GM19438 (cell line): ENCODE measurements around the gene SUN1.
A peak's percentile ranks its signal among the peaks of the same experiment; 100 is the strongest.
"Not testable (repeated sequence)": the region's sequence is repeated elsewhere in the genome, so short reads cannot be mapped to it uniquely, and the experiment has no call there.

ENCODE experiments used
- ATAC-seq: cut with Tn5 transposase; IDR thresholded peaks from one replicate; pipeline ENCODE4 v1.9.1; 2021; ENCODE audit warnings: low read depth; ENCODE audit not compliant: unreplicated experiment

The SUN1 gene

DNA sequence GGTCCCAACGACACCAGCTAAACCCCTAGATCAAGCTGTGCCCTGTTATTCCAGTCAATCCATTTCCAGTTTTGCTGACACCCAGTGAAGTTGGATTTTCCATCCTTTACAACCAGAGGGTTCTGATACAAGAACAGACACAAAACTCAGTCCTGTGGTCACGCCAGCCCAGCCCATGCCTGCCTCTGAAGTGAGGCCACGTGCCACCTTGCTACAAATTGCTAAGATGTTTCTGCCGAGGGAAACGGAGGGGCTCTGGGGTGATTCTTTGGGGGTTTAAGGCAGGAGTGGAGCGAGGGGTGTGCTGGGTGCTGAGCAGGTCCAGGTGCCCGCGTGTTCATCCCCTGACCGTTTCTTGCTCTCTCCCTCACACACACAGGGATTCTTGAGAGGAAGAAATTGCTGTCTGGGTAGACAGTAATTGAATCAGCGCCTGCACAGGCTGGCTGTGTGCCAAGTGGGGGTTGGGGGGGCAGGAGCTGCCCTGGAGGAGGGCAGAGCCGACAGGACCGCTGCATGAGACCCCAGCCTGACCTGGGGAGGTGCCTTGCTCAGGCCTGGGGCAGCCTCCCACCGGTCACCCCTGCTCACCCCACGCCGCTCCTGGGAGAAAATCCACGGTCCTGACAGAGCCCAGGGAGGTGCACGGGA lies 84.1 kb downstream of the SUN1 start:
- ATAC-seq, result no peak

DNA sequence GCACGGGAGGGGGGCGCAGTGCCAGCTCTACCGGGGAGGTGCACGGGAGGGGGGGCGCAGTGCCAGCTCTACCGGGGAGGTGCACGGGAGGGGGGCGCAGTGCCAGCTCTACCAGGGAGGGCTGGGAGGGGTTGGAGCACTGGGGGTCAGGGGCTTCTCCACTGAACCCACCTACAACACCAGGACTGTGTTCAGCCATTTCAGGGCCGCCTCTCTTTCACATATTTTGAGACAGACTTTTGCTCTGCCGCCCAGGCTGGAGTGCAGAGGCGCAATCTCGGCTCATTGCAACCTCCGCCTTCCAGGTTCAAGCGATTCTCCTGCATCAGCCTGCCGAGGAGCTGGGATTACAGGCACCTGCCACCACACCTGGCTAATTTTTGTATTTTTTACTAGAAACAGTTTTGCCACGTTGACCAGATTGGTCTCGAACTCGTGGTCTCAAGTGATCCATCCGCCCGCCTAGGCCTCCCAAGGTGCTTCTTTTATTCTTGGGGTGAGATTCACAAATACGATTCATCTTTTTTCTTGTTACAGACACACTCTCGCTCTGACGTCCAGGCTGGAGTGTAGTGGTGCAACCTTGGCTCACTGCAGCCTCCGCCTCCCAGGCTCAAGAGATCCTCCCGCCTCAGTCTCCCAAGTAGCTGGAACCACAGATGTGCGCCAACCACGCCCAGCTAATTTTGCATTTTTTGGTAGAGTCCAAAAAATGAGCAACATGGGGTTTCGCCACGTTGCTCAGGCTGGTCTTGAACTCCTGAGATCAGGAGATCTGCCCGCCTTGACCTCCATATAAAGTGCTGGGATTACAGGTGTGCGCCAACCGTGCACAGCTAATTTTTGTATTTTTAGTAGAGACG lies 85.2 kb downstream of the SUN1 start:
- no peak for ATAC-seq

DNA sequence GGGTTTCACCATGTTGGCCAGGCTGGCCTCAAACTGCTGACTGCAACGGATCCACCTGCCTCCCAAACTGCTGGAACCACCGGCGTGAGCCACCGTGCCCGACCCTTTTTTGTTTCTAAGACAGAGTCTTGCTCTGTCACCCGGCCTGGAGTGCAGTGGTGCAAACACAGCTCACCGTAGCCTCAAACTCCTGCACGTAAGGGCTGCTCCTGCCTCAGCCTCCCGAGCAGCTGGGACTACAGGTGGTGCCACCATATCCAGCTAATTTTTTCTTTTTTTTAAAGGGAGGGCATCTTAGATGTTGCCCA lies 85.8 kb downstream of the SUN1 start:
- ATAC-seq, result no peak

DNA sequence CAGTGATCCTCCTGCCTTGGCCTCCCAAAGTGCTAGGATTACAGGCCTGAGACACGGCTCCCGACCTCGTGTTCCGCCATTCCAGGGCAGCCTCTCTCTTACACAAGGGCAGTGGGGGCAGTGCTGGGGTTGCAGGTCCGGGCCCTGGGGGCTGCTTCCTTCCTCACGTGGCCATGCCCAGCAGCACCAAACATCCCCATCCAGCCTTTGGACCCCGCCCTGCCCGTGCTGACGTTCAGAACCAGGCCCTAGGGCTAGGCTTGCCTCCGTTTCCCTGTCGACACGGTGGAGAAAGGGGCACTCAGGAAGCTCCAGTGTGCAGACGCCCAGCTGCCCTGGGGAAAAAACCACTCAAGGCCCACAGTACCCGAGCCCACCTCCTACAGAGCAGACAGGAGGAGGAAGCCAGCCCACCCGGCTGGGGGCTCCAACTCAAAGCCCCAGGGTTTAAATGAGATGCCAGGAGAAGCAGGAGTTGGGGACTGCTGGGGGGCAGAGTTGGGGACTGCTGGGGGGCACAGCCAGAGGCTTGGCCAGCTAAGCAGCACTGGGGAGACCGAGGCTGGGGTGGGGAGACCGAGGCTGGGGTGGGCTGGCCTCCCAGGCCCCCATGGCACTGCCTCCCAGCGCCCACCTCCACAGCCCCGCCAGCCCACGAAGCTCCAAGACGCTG lies 86.3 kb downstream of the SUN1 start:
- ATAC-seq, result no peak

DNA sequence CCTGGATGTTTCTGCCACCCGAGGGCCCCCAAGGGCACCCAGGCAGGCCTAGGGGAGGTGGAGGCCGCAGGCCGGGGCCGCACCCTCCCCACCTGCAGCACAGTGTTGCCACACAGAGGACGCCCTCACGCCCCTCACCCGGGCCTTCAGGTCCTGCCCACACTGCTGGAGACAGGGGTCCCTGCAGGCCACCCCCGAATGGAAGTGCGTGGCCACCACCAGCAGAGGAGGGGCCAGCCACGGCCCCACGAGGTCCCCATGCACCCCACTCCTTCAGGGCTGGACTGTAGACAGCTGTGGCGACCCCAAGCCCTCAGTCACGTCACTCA lies 86.8 kb downstream of the SUN1 start:
- ATAC-seq, result no peak

DNA sequence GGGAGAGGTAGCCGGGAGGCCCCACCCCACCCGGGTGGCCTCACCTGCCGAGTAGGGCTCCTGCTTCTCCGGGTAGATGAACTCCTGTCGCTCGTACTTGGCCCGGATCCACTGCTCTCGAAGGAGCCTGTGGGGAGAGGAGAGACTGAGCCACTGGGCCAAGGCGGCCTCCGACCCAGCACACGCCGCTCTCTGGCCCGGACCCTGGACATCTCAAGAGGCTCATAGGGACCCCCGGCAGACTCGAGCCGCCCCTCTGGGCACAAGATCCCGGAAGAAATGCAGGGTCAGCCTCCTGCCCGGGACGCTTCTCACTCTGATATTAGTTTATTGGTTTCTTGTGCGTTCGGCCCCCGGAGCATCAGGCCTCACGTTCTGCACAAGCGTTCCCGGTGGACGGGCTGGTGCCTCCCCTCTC lies 87.7 kb downstream of the SUN1 start:
- ATAC-seq, result no peak

DNA sequence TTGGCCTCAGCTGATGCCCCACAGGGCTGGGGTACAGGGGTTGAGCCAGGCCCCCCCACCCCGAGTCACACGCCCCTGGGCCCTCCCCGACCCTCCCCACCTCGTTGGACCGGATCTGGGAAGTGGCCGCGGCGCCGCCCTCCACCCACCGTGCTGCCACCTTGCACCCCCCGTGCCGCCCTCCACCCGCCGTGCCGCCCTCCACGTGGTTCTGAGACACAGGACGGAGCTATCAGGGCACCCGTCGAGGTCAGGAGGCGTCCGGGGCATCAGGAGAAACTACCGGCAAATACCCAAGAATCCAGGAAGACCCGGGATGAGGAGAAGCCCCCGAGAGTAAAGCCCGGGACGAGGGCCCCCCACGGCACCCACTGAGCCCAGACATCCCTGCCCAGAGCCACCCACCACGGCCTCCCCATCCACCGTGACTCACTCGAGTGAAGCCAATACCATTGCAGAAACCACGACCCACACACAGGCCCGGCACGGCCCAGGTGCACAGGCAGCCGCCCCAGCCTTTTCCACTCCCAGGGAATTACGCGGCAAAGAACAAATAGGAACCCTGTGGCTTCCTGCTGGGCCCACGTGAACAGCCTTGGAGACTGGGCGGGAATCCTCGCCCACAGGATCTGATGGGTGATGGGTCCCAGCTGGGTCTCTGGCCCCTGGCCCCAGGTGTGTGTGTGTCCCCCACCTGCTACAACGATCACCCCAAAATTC lies 88.2 kb downstream of the SUN1 start:
- no peak for ATAC-seq

DNA sequence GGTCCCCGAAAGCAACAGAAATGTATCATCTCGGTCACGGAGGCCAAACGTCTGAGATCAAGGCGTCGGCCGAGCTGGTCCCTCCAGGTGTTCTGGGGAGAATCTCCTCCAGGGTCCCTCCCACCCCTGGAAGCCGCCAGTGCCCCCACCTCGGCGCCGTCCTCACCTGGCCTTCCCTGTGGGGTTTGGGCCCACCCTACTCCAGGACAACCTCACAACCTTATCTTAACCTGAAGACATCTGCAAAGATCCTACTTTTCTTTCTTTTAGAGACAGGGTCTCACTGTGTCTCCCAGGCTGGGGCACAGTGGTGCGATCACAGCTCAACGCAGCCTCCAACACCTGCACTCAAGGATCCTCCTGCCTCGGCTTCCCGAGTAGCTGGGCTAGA lies 88.8 kb downstream of the SUN1 start:
- ATAC-seq, result no peak

DNA sequence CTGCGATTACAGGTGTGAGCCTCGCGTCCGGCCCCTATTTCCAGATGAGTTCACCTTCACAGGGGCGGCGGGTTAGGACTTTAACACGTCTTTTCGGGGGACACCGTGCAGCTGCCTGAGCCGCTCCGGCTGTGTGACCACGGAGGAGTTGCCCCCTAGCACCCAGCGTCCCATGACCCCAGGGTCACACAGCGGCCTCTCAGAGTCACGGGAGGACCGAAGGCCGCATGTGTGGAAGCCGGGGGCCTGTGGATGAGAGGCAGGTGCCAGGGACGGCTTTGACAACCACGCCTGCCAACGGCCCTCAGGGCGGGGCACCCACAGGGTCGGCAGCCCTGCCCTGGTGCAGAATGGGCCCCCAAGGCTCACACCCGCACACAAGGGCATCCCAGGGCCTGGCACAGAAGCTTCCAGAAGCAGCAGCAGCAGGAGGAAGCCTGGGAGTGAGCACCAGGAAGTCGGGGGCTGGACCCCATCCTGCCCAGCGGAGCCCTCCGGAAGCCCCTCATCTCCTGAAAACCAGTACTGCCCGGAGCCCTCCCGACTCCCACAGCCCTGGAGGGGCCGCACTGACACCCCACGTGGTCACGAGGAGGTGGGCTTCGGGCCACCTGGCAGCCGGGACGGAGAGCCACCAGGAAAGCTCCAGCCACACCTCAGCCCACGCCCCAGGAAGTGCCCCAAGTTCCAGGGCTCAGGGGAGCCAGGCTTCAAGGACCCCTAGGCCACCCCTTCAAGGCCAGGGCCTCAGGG lies 89.5 kb downstream of the SUN1 start:
- no peak for ATAC-seq

DNA sequence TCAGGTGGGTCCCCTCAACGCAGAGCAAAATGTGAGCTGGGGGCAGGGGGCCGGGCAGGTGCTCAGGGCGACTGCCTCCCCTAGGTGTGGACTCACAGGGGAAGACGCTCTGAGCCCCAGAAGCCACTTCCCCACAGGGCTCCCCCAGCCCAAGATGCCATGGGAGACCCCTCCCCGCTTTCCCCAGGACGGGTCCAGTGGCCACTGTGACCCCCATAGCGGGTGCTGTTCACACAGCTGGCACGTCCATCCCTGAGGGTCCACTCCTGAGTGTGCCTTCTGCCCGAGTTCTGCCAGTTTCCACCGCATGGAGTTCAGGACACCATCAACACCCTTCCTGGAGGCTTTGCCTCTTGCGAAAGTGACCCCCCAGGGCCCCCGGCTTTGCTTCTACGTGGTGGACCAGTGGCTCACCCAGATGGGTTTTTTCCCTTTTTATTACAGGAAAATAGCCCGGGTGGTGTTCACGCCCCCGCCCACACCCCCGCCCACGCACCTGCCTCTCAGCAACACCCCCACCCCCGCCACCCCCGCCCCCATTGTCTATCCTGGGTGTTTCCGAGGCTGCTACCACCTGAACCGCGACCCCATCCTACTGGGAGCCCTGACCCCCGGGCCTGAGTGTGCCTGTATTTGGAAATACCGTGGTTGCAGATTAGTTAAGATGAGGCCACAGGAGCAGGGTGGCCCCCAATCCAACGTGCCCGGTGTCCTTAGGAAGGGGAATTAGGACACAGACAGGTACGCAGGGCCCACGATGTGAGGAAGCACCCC lies 90.2 kb downstream of the SUN1 start:
- no peak for ATAC-seq

DNA sequence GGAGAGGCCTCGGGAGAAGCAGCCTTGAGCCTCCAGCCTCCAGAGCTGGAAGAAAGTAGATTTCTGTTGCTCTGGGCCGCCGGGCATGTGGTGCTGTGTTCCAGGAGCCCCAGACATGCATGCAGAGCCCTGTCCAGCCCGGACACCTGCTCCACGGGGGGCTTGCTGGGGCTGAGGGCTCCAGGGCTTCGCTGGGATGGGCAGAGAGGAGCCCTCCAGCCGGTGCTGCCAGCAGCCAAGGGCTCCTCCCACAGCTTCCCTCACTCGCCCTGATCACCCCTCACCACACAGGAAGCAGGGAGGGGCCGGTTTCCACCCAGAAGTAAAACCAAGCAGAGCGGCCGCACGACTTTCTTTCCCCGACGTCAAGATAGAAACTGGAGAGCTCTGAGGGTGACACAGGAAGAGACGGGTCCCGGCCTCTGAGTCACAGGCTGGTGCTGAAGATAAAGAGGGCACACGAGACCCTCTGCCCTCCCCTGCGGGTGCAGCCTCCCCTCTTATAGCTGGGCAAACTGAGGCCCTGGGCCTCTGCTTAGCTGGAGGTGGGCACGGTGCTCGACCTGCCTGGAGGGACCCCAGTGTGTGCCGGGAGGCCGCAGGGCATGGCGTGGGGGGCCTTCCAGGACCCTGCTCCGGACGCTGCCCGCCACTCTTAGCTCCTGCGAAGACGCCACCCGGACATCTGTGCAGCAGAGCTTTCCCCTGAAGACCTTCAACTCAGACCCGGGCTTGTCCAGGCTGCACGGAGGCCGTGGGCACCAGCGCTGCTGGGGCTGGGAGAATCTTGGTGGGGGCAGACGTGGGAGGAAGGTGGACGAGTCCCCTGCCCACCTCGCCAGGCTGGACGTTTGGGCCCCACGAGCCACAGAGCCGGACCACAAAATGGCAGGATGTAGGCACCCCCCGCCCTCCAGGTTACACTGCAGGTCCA lies 91.1 kb downstream of the SUN1 start:
- ATAC-seq, result peak; percentile 85

DNA sequence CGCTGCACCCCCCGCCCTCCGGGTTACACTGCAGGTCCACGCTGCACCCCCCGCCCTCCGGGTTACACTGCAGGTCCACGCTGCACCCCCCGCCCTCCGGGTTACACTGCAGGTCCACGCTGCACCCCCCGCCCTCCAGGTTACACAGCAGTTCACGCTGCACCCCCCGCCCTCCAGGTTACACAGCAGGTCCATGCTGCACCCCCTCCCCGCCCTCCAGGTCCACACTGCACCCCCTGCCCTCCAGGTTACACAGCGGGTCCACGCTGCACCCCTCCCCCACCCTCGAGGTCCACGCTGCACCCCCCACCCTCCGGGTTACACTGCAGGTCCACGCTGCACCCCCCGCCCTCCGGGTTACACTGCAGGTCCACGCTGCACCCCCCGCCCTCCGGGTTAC lies 91.8 kb downstream of the SUN1 start:
- not testable (repeated sequence) for ATAC-seq
